Hindlimb muscle (tissue), 1 donor: ENCODE measurements around the gene DENND5A. TPM values are rescaled to one million over a fixed set of nuclear protein-coding genes. Genes with fewer than 3 reads are reported as not detected.

ENCODE experiments used
- DNase-seq: peaks from one replicate; pipeline ENCODE4 v3.0.0-alpha.2; 2013
- polyA plus RNA-seq: library from polyadenylated mRNA; unstranded; fragments of 120-200 nt; gene quantifications from one replicate; pipeline ENCODE4 v1.2.1, GENCODE V29; 2013; ENCODE audit not compliant: insufficient read length

The DENND5A gene
- polyA plus RNA-seq, 1 donor = 68.0 TPM

DNA sequence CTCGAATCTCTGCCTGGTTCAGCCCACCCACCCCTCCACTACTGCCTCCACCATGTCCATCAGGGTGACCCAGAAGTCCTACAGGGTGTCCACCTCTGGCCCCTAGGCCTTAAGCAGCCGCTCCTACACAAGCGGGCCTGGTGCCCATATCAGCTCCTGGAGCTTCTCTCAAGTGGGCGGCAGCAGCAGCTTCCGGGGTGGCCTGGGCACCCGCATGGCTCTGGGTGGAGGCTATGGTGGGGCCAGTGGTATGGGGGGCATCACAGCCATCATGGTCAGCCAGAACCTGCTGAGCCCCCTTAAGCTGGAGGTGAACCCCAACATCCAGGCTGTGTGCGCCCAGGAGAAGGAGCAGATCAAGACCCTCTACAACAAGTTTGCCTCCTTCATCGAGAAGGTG, 170.7 kb downstream of the DENND5A start:
- no peak for DNase-seq

DNA sequence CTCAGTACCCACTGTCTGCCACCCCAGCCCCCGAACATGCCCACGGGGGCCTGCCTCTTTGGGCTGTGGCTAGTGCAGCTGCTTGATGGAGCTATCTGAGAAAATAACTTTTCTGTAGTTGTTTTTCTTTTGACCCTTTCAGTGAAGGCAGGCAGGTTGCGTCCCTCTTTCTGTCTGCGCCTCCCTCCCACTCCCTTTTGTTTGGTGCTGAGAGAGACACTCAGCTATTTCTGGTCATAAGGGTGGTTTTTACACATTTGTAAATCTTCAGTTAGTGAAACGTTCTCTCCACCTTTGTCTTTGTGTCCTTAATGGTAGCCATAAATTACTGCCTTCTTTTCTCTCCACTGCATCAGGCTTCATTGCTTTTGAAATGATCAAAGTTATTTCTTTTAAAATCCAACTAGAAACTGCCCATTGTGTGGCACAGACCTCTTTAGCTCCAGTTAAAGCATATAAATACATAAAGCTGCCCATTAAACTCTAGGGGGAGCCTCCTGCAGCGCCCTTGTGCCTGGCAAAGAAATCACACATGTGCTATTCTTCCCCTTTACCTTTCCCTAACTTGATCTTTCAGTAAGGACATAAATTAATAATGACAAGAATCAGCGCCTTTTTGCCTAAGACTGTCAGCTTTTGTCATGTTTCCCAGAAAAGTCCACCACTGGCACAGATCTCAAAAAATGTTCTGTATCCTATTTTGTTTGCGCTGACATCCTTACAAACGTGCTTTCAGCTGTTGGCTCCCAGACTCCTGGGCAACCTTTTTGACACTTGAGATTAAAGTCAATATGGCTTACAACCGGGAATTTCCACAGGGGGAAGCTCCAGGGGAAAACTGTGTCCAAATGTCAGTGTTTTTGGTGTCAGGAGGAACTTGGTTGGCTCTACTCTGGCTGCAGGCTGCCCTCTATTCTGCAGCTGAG, 172.0 kb downstream of the DENND5A start:
- no peak for DNase-seq

DNA sequence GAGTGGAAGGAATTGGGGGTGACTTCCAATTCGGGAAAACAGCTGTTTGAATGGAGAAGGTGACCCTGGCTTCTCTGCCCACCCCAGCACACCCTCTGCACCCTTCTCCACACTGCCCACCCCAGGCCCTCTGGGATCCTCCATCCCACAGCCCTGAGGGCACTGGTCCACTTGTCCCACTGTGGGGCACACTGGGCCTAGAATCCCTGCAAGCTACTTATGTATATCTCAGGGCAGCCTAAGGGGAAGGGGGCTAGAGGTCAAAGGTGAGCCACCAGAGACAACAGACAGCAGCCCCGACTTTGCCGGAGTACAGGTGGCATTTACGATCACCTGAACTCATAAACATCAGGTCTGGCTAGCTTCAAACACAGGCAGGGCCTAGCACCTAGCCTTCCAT, 173.1 kb downstream of the DENND5A start:
- no peak for DNase-seq

DNA sequence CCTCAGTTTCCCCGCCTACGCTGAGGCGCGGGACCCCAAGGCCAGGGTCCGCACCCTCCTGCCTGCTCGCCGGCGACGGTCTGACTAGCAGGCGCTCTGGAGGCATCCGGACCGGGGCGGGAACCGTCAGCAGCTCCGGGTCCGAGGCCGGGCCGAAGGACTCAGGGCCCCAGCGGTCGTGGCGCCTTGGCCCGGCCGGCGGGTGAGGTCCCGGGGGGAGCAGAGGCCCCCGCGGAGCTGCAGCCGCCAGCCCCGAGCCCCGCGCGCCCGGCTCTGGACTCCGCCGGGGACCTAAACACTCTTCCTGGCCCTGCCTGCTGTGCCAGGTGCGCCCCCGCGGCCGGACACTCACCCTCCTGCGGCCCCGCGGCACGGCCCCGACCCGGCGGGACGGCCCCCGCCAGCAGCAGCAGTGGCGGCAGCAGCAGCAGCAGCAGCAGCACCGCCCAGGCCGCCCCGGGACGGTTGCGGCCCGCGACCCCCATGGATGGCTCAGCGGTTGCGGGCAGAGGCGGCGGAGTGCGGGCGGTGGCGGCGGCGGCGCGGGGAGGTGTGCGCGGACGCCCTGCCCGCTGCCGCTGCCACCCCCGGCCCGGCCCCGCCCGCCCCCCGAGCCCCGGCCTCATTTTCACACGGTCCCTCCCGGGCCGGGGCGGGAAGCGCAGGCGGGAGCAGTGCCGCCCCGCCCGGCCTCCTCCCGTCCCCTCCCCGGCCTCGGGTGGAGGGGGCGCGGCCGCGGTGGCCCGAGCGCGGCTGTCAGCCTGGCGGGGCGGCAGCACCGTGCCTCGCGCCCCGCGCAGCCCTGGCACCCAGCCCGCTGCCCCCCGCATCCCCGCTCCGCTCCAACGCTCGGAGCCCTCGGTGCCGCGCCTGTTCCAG, 173.9 kb downstream of the DENND5A start, which contains the start of gene SCUBE2:
TSS of gene SCUBE2 (minus strand) at position 556 of the 879 bp plus-strand sequence. CDS start at position 485, 71 bp downstream.
- DNase-seq = no peak

DNA sequence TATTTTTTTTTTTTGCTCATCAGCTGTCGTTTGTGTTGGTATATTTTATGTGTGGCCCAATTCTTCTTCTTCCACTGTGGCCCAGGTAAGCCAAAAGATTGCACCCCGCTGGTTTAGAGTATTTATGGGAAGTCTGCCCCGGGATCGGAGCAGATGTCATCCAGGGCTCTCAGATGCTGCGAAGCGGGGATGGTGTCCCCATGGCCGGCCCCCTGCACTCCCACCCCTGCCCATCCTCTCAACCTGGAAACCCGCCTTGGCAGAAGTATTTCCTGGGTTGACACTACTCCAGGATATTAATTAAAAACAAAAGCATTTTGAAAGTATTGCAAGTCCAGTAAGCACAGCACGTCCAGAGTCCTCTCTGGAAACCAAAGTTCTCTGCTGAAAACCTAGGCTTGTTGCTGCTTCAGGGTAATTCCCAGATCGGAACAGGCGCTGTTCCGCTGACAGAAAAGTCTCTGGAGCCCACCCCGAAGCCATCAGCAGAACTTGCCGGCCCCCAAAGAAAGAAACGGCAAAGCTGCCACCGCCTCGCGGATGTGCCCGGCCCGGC, 174.6 kb downstream of the DENND5A start:
- DNase-seq = no peak

DNA sequence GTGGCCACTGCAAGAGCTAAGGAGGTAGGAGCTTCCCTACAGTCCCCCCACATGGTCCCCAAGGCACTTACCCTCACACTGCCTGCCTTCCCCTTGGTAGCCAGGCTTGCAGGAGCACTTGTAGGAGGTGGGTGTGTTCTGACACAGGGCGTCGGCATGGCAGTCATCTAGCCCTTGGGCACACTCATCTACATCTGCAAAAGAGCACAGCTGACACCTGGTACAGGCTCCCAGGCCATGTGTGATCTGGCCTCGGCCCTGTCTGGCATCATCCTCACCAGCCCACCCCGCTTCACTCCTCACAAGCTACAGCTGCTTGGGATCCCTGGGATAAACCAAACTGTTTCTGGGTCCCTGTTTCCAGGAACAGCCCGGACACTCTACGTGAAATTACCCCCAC, 175.5 kb downstream of the DENND5A start:
- DNase-seq = no peak

DNA sequence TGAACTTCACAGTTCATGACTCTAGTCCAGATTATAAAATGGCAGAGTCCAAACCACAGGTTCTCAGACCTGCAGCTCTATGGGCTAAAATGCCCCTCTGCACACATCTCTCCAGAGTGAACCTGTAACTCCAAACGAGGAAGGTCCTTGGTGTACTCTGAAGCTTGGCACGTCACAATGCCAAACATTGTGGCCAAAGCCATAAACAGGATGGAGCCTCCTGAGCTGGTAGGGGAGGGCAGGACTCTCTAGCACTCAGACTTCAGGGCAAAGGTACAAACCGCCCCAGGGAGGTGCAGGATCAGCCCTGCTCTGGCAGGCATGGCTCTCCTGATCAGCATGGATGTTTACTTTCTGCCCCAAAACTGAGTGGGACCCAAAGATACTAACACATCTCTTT, 176.1 kb downstream of the DENND5A start:
- no peak for DNase-seq

Other genes starting within 250 kb of the DENND5A start
- gene SCUBE2, start 173.8 kb downstream of the DENND5A start, polyA plus RNA-seq = 25.0 TPM
- 14.9 TPM for gene TMEM41B, start 49.2 kb upstream of the DENND5A start, polyA plus RNA-seq
- 85.3 TPM for gene IPO7, start 119.3 kb upstream of the DENND5A start, polyA plus RNA-seq
- gene ZNF143, start 195.7 kb upstream of the DENND5A start, polyA plus RNA-seq = 13.7 TPM